Trophoblast cell (in vitro differentiated cells and primary cell): Measurements from ENCODE around the gene PTPRN2.

ENCODE experiments used
- DNase-seq, 2 donors: peaks; one replicate each; pipeline ENCODE4 v3.0.0-alpha.2; 2016
- H2AFZ ChIP-seq: 2 replicates; pipeline ENCODE4 v1.6.1; 2013; ENCODE audit warnings: low read length, moderate library complexity, mild to moderate bottlenecking; ENCODE audit not compliant: insufficient read depth, poor library complexity
- H2AK5ac ChIP-seq: 2 replicates; pipeline ENCODE4 v1.6.1; 2013; ENCODE audit warnings: mild to moderate bottlenecking, low read length
- H2BK120ac ChIP-seq: 2 replicates; pipeline ENCODE4 v1.6.1; 2013; ENCODE audit warnings: low read length, mild to moderate bottlenecking, moderate library complexity; ENCODE audit not compliant: insufficient read depth, poor library complexity
- H2BK12ac ChIP-seq: 2 replicates; pipeline ENCODE4 v1.6.1; 2013; ENCODE audit warnings: mild to moderate bottlenecking, low read length, moderate library complexity
- H2BK5ac ChIP-seq: 2 replicates; pipeline ENCODE4 v1.6.1; 2013; ENCODE audit warnings: low read length, low read depth, moderate library complexity, mild to moderate bottlenecking; ENCODE audit not compliant: poor library complexity
- H3K14ac ChIP-seq: 2 replicates; pipeline ENCODE4 v1.6.1; 2013; ENCODE audit warnings: mild to moderate bottlenecking, low read length
- H3K18ac ChIP-seq: 2 replicates; pipeline ENCODE4 v1.6.1; 2013; ENCODE audit warnings: mild to moderate bottlenecking, low read length
- H3K23ac ChIP-seq: 2 replicates; pipeline ENCODE4 v1.6.1; 2013; ENCODE audit warnings: low read length
- H3K27ac ChIP-seq: 2 replicates; pipeline ENCODE4 v1.5.1; 2013; ENCODE audit warnings: low read depth, mild to moderate bottlenecking, inconsistent platforms, low read length, moderate library complexity
- H3K27me3 ChIP-seq: 2 replicates; pipeline ENCODE4 v1.6.1; 2013; ENCODE audit warnings: inconsistent platforms, mild to moderate bottlenecking, low read length, moderate library complexity; ENCODE audit not compliant: insufficient read depth
- H3K36me3 ChIP-seq, 2 experiments: 1 replicate in 1 of 2; 2 replicates in 1 of 2; pipeline ENCODE4 v1.6.1; 2013; ENCODE audit warnings: low read length in 2 of 2, mild to moderate bottlenecking in 2 of 2, moderate library complexity in 1 of 2; ENCODE audit not compliant: insufficient read depth in 2 of 2, control insufficient read depth in 1 of 2
- H3K4ac ChIP-seq: 2 replicates; pipeline ENCODE4 v1.6.1; 2013; ENCODE audit warnings: low read depth, mild to moderate bottlenecking, low read length, moderate library complexity
- H3K4me1 ChIP-seq, 2 experiments: 1 replicate in 1 of 2; 2 replicates in 1 of 2; pipeline ENCODE4 v1.6.1; 2013; ENCODE audit warnings: low read length in 2 of 2, mild to moderate bottlenecking in 2 of 2, moderate library complexity in 1 of 2; ENCODE audit not compliant: insufficient read depth in 2 of 2, control insufficient read depth in 1 of 2
- H3K4me2 ChIP-seq: 2 replicates; pipeline ENCODE4 v1.6.1; 2013; ENCODE audit warnings: inconsistent platforms, mild to moderate bottlenecking, low read length, moderate library complexity
- H3K4me3 ChIP-seq: 2 replicates; pipeline ENCODE4 v1.5.1; 2013; ENCODE audit warnings: mild to moderate bottlenecking, low read depth, low read length, inconsistent platforms
- H3K79me1 ChIP-seq: one replicate; pipeline ENCODE4 v1.6.1; 2013; ENCODE audit warnings: low read length
- H3K79me2 ChIP-seq: 2 replicates; pipeline ENCODE4 v1.6.1; 2013; ENCODE audit warnings: low read length, mild to moderate bottlenecking; ENCODE audit not compliant: control insufficient read depth, insufficient read depth, poor library complexity
- H3K9ac ChIP-seq: 2 replicates; pipeline ENCODE4 v1.6.1; 2013; ENCODE audit warnings: mild to moderate bottlenecking, low read length
- H3K9me3 ChIP-seq: 2 replicates; pipeline ENCODE4 v1.6.1; 2013; ENCODE audit warnings: low read depth, mild to moderate bottlenecking, control low read depth, inconsistent platforms, low read length; ENCODE audit not compliant: insufficient read depth
- H4K12ac ChIP-seq: 2 replicates; pipeline ENCODE4 v1.6.1; 2013; ENCODE audit warnings: low read depth, mild to moderate bottlenecking, low read length, moderate library complexity
- H4K8ac ChIP-seq: 2 replicates; pipeline ENCODE4 v1.6.1; 2013; ENCODE audit warnings: low read depth, mild to moderate bottlenecking, low read length, moderate library complexity
- H4K91ac ChIP-seq: one replicate; pipeline ENCODE4 v1.6.1; 2013; ENCODE audit warnings: low read depth, mild to moderate bottlenecking, low read length, moderate library complexity
- WGBS: extraction: QIAGEN DNeasy Blood & Tissue Kit; methylation state at CpG from one replicate; pipeline ENCODE4 v1.1.7; 2013; ENCODE audit warnings: missing lambda C conversion rate; ENCODE audit not compliant: insufficient read length, insufficient coverage; ENCODE audit errors: extremely low coverage; 5-methylcytosine and 5-hydroxymethylcytosine counted together

The PTPRN2 gene

DNA sequence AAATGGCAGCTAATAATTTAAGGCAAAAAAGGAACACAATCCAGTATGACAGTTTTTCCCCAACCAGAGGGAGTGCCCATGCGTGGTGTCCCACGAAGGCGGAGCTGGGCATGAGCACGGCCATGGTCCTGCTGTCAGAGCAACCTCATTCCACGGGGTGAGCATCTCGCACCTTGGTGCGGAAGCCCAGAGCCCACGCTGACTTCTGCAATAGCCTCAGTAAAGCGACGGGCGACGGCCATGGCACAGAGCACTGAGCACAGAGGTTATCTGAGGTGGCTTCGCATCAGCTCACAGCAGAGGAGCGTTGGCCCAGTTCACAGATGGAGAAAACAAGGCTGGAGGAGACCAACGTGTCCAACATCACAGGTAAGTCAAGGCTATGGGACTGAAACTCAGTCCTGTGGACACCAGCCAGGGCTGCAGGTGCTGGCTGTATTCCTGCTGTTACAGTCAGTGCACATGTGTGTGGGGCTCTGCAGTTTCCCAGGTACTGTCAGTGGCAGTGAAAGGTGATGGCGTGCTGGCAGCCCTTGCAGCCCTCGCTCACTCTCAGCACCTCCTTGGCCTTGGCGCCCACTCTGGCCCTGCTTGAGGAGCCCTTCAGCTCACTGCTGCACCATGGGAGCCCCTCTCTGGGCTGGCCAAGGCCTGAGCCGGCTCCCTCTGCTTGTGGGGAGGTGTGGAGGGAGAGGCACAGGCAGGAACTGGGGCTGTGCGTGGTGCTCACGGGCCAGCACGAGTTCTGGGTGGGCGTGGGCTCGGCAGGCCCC, 525.6 kb downstream of the PTPRN2 start:
- no peak overlapping the region for H2BK12ac ChIP-seq
- H3K18ac ChIP-seq, result no peak overlapping the region
- no peaks in the 10 kb centered on the region for H3K27me3 ChIP-seq
- H2AFZ ChIP-seq, result no peak overlapping the region
- no peak overlapping the region for H4K91ac ChIP-seq
- no peak overlapping the region for H3K9ac ChIP-seq
- H2AK5ac ChIP-seq, result no peak overlapping the region
- no peak overlapping the region for H3K27ac ChIP-seq
- H2BK120ac ChIP-seq, result no peak overlapping the region
- H3K4me1 ChIP-seq, result no peaks in the 10 kb centered on the region
- H3K4me2 ChIP-seq, result no peak overlapping the region
- H3K79me1 ChIP-seq, result no peaks in the 10 kb centered on the region
- DNase-seq, result no peak
- no peak overlapping the region for H3K4ac ChIP-seq
- H3K14ac ChIP-seq, result no peak overlapping the region
- no peak overlapping the region for H2BK5ac ChIP-seq
- H3K36me3 ChIP-seq, result no peaks in the 10 kb centered on the region
- no peak overlapping the region for H4K12ac ChIP-seq
- WGBS, result no CpG with 5 or more reads among the region's 24 CpGs
- no peaks in the 10 kb centered on the region for H3K79me2 ChIP-seq
- H3K4me3 ChIP-seq, result peak overlapping the region; percentile 12
- H3K9me3 ChIP-seq, result peaks cover 41% of the 10 kb centered on the region
- H3K23ac ChIP-seq, result no peak overlapping the region
- no peak overlapping the region for H4K8ac ChIP-seq

DNA sequence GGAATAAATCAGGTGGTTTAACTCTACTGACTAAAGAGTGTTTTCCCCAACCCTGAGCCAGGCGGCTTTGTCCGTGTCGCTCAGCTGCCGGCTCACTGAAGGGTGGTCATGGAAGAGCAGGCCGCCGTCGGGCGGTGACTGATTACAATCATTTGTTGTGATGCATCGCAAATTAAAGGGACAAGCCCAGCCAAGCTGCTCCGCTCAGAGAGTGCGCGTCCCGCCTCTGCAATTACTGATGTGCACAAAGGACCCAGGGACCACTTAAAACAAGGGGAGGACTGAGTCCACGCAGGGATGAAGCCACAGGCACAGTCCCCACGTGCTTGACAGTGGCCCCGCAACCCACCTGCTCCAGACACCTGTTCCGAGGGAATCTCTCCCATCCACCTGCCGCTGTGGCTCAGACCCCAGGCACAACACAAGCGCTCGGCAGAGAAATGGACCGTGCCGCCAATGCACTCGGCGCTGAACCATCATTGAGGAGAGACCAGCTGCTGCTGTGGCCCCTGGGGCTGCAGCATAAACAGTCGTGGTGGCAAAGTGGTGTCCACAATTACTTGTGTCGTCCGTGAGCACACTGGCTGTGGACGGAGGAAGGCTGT, 526.5 kb downstream of the PTPRN2 start:
- WGBS, result no CpG with 5 or more reads among the region's 28 CpGs

DNA sequence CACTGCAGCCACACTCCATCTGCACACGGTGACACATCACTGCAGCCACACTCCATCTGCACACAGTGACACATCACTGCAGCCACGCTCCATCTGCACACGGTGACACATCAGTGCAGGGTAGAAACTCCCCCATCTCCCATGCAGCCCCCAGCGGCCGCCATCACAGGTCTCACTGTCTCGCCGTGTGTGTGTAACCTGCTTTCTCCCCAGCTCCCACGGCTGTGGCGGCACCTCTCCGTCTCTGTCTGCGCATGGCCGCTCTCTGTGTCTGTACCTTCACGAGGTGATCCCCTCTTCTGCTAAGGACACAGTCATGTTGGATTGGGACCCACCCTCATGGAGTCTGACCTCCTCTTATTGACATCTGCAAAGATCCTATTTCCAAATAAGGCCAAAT, 527.4 kb downstream of the PTPRN2 start:
- no peak overlapping the region for H3K27ac ChIP-seq
- H3K4me2 ChIP-seq, result no peak overlapping the region
- no peaks in the 10 kb centered on the region for H3K79me2 ChIP-seq
- H4K8ac ChIP-seq, result no peak overlapping the region
- H3K9me3 ChIP-seq, result peaks cover 50% of the 10 kb centered on the region
- peak overlapping the region; percentile 25 for H3K4me3 ChIP-seq
- H3K14ac ChIP-seq, result no peak overlapping the region
- H2BK120ac ChIP-seq, result no peak overlapping the region
- no peak overlapping the region for H2BK5ac ChIP-seq
- no peaks in the 10 kb centered on the region for H3K79me1 ChIP-seq
- H3K4ac ChIP-seq, result no peak overlapping the region
- H4K91ac ChIP-seq, result no peak overlapping the region
- no peak overlapping the region for H3K9ac ChIP-seq
- no peak overlapping the region for H3K23ac ChIP-seq
- no peaks in the 10 kb centered on the region for H3K4me1 ChIP-seq
- H2AFZ ChIP-seq, result no peak overlapping the region
- DNase-seq, result no peak
- no peak overlapping the region for H2AK5ac ChIP-seq
- no peaks in the 10 kb centered on the region for H3K36me3 ChIP-seq
- no peak overlapping the region for H2BK12ac ChIP-seq
- no peaks in the 10 kb centered on the region for H3K27me3 ChIP-seq
- H4K12ac ChIP-seq, result no peak overlapping the region
- no peak overlapping the region for H3K18ac ChIP-seq
- WGBS, result no CpG with 5 or more reads among the region's 13 CpGs

More for the DNA sequence above, 526.5 kb downstream of the PTPRN2 start:
- DNase-seq, result no peak
- no peaks in the 10 kb centered on the region for H3K27me3 ChIP-seq
- no peak overlapping the region for H3K27ac ChIP-seq
- H2BK120ac ChIP-seq, result no peak overlapping the region
- no peak overlapping the region for H3K4ac ChIP-seq
- H2BK12ac ChIP-seq, result no peak overlapping the region
- no peak overlapping the region for H3K23ac ChIP-seq
- no peaks in the 10 kb centered on the region for H3K4me1 ChIP-seq
- H3K9ac ChIP-seq, result no peak overlapping the region
- no peak overlapping the region for H2BK5ac ChIP-seq
- no peak overlapping the region for H4K91ac ChIP-seq
- no peak overlapping the region for H2AFZ ChIP-seq
- H3K79me2 ChIP-seq, result no peaks in the 10 kb centered on the region
- no peaks in the 10 kb centered on the region for H3K36me3 ChIP-seq
- H3K4me2 ChIP-seq, result no peak overlapping the region
- H2AK5ac ChIP-seq, result no peak overlapping the region
- H4K12ac ChIP-seq, result no peak overlapping the region
- H3K4me3 ChIP-seq, result no peak overlapping the region
- no peak overlapping the region for H3K14ac ChIP-seq
- H3K79me1 ChIP-seq, result no peaks in the 10 kb centered on the region
- peaks cover 49% of the 10 kb centered on the region for H3K9me3 ChIP-seq
- no peak overlapping the region for H3K18ac ChIP-seq
- H4K8ac ChIP-seq, result no peak overlapping the region

DNA sequence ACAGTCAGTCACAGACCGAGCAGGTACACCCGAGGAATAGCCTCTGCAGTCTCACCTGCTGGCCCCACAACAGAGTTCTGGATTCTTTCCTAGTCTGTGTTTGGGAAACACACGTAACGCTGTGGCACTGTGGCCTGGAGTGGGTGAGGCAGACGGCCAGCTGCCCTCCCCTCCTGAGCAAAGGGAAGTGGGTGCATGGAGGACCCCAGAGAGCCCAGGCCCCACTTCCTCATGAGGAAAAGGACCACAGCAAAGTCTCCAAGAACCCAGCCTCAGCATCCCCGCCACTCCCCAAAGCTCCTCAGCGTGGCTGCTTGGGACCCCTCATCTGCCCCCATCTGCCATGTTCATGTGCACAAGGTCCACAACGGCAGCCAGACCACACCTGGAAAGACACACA, 530.2 kb downstream of the PTPRN2 start:
- no peak overlapping the region for H3K27ac ChIP-seq
- no peak overlapping the region for H3K4me2 ChIP-seq
- peaks cover 43% of the 10 kb centered on the region for H3K9me3 ChIP-seq
- H2AFZ ChIP-seq, result no peak overlapping the region
- no CpG with 5 or more reads among the region's 8 CpGs for WGBS
- H4K91ac ChIP-seq, result no peak overlapping the region
- H3K4ac ChIP-seq, result no peak overlapping the region
- H3K79me1 ChIP-seq, result no peaks in the 10 kb centered on the region
- H3K9ac ChIP-seq, result no peak overlapping the region
- H4K12ac ChIP-seq, result no peak overlapping the region
- H3K36me3 ChIP-seq, result no peaks in the 10 kb centered on the region
- H2BK120ac ChIP-seq, result no peak overlapping the region
- H3K4me1 ChIP-seq, result no peaks in the 10 kb centered on the region
- H3K18ac ChIP-seq, result no peak overlapping the region
- no peak overlapping the region for H2AK5ac ChIP-seq
- no peak overlapping the region for H3K14ac ChIP-seq
- no peak overlapping the region for H4K8ac ChIP-seq
- no peak overlapping the region for H2BK5ac ChIP-seq
- no peak overlapping the region for H3K4me3 ChIP-seq
- H3K23ac ChIP-seq, result no peak overlapping the region
- H2BK12ac ChIP-seq, result no peak overlapping the region
- DNase-seq, result no peak
- no peaks in the 10 kb centered on the region for H3K27me3 ChIP-seq
- no peaks in the 10 kb centered on the region for H3K79me2 ChIP-seq
